Right lobe of liver (tissue), 6 donors: Measurements from ENCODE around the gene STOX2. TPM values are rescaled to one million over a fixed set of nuclear protein-coding genes. Genes with fewer than 3 reads are reported as not detected.

Experiments used
- ATAC-seq, 4 donors: fragments of 200-7000 bp; cut with Tn5 transposase; one replicate each; pipeline ENCODE4 v1.9.1; 2020; ENCODE audit warnings: mild to moderate bottlenecking in 4 of 4, moderate library complexity in 4 of 4
- DNase-seq, 3 donors: peaks; one replicate each; pipeline ENCODE4 v3.0.0-alpha.2; 2020
- H3K27ac ChIP-seq, 3 donors: fragments of 200-600 bp; one replicate each; pipeline ENCODE4 v1.8.0; 2022
- H3K27me3 ChIP-seq, 2 donors: fragments of 200-600 bp; one replicate each; pipeline ENCODE4 v1.8.0; 2022
- H3K36me3 ChIP-seq, 4 donors: fragments of 200-600 bp; sonication (generic) in 1 of 4; one replicate each; pipeline versions ENCODE4 v1.5.1 to v1.8.0; 2017 to 2022; ENCODE audit warnings: control low read depth in 1 of 4
- H3K4me1 ChIP-seq, 4 donors: fragments of 200-600 bp; sonication (generic) in 1 of 4; one replicate each; pipeline versions ENCODE4 v1.5.1 to v1.8.0; 2017 to 2022; ENCODE audit warnings: control low read depth in 1 of 4
- H3K4me3 ChIP-seq, 3 donors: fragments of 200-600 bp; one replicate each; pipeline ENCODE4 v1.8.0; 2022
- H3K9me3 ChIP-seq, 4 donors: fragments of 200-600 bp; sonication (generic) in 1 of 4; one replicate each; pipeline versions ENCODE4 v1.5.1 to v1.8.0; 2017 to 2022; ENCODE audit warnings: control low read depth in 1 of 4
- CTCF ChIP-seq, 4 donors: fragments of 200-600 bp in 3 of 4; fragments of 450-650 bp in 1 of 4; IDR thresholded peaks; one replicate each; pipeline versions ENCODE4 v1.5.1 to v1.8.0; 2016 to 2022; ENCODE audit warnings: antibody characterized with exemption in 4 of 4, mild to moderate bottlenecking in 2 of 4
- POLR2A ChIP-seq: fragments of 450-650 bp; IDR thresholded peaks from one replicate; pipeline ENCODE4 v1.6.1; 2017; ENCODE audit warnings: antibody characterized with exemption, mild to moderate bottlenecking
- WGBS: methylation state at CpG from one replicate; pipeline ENCODE4 v1.1.6; 2018; ENCODE audit warnings: low coverage, low lambda C conversion rate; ENCODE audit not compliant: insufficient coverage; ENCODE audit errors: missing lambda C conversion rate; 5-methylcytosine and 5-hydroxymethylcytosine counted together
- intact Hi-C, 2 donors: fragments of 100-400 bp; cut with DNase I; formaldehyde crosslinking; loops; one replicate each; pipeline versions ENCODE4 v1.11.2 to v1.14.1; 2022
- total RNA-seq, 6 experiments: library from RNA; depleted of rRNA in 2 of 6; stranded (reverse); fragments of >200 nt in 2 of 6; fragmentation: NEBNext Ultra II Directional in 3 of 6; extraction: Animal tissue kit (Norgen Biotek cat#: 25700) in 3 of 6; gene quantifications; one replicate each; pipeline versions ENCODE4 v1.1.0 to v1.2.4, GENCODE V29; 2016 to 2023
- donor health status: DM: no; HTN: yes; CAD: no.
- donor health status: DM: no; HTN: no; CAD: no.
- donor health status: DM: no; HTN: no; CAD: no.
- donor health status: DM: no; HTN: yes; CAD: no.
- donor health status: DM: no; HTN: yes; CAD: no.

STOX2 gene
- total RNA-seq, 6 experiments from 2014 or later = 1.9 to 5.1 (median 3.2) TPM

GRCh38 chr4:184019076-184019475, 114.0 kb downstream of the STOX2 start:
- no peak for DNase-seq

DNA sequence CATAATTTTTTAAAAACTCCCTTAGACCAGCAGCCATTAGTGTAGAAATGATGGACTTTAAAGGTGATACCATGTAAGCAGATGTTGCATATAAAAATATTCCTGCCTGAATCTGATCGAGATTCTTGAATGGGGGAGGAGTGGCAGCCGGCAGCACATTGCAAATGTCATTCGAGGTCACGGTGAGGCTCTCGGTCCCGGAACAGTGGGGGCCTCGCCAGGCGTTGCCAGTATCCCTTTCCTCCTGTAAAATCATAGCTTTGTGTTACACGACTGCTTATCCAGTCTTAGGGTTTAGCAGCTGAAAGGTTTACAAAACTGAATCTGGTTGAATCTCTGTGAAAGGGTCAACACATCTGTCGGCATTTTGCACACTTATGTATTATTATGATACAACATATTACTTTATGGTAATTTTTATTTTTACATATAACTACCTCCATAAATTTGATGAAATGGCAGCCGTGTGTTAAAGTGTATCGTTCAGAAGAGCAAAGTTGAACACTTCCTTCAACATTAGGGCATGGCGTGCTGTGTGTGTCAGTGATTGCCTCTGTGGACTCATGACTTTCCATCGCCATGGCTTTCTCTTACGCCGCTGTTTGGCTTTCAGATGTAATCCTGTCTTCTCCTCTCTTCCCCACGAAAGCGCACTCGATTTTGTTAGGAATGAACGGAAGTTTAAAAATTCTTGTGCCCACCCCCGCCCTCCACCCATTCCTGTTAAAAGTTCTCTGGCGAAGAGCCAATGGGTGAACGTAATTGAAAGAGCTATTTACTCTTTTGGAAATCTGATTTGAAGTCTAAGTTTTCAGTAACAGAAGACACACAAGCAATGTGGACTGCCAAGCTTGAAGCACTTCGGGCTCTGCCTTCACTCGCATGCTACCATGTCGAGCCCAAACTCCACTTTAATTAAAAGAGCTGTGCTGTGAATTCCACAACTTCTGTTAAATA, 114.8 kb downstream of the STOX2 start:
- no peaks in the 10 kb centered on the region for H3K27me3 ChIP-seq
- WGBS = 88% methylated on average over 19 of the region's 26 CpGs
- no peaks in the 10 kb centered on the region for H3K4me1 ChIP-seq
- H3K9me3 ChIP-seq = no peaks in the 10 kb centered on the region
- intact Hi-C loops = no loop called here
- no peak for DNase-seq
- no peaks in the 10 kb centered on the region for H3K36me3 ChIP-seq
- no peak for ATAC-seq
- no peak overlapping the region for H3K27ac ChIP-seq
- no peak for TF ChIP-seq CTCF (IDR thresholded peaks at IDR 0.05)
- TF ChIP-seq POLR2A = no peak
- H3K4me3 ChIP-seq = no peak overlapping the region

More at GRCh38 chr4:184019076-184019475, 114.0 kb downstream of the STOX2 start:
- WGBS = 80% methylated on average over 1 of the region's 1 CpG
- Histone ChIP-seq H3K27ac (no peak overlapping the region), H3K27me3 (no peaks in the 10 kb centered on the region), H3K4me1 (no peaks in the 10 kb centered on the region), H3K9me3 (no peaks in the 10 kb centered on the region), H3K36me3 (no peaks in the 10 kb centered on the region), H3K4me3 (no peak overlapping the region)
- no peak for ATAC-seq
- no peak for TF ChIP-seq CTCF (IDR thresholded peaks at IDR 0.05)
- no peak for TF ChIP-seq POLR2A
- intact Hi-C loops = no loop called here

DNA sequence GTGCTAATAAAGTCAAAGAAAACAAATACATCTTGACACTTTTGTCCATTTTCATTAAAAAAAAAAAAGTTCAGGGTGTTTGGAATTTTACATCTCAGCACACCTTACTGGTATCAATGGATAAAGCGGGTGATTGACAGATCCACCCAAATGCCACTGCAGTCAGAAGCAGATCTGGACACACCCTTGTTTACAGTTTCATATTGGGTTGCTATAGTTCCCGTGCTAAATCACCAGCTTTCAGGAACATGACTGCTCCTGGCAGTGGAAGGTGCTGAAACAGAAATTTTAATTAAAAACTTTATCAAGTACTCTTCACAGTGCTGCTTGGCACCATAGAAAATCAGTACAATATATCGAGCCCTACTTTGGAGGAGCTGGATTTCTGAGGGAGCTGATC, 116.3 kb downstream of the STOX2 start:
- intact Hi-C loops = no loop called here

DNA sequence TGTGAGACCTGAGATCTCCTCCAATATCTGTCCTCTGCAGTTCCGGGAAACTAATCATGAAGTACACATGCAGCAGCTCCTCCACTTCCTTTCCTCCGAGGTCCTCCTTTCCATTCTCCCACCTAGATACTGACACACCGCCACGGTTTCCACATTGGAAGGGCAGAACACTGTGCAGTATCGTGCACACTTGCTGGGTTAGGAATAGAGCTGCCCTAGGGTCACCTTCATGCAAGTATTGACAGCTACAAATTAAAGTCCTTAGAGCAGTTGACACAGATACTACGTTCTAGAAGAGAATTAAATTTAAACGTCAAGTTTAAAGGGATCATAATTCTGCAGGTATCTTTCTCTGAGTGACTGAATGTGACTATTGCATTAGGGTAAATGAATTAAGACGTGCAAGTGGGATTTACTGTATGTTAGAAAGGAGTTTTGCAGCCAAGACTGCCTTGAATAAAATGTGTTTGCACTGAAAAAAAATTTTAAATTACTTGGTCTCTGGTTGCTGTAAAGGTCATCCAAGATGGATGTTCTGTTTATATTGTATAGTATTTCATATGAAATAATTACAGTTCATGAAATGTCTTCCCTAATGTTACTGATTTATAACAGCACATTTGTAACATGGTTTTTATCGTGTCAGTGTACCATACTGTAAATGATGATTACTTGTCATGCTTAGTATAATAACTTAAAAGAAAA, 117.7 kb downstream of the STOX2 start:
- WGBS = 67% methylated on average over 8 of the region's 9 CpGs
- H3K9me3 ChIP-seq = no peaks in the 10 kb centered on the region
- no peak overlapping the region for H3K27ac ChIP-seq
- DNase-seq (no peak), ATAC-seq (no peak)
- H3K27me3 ChIP-seq = no peaks in the 10 kb centered on the region
- no peak overlapping the region for H3K4me3 ChIP-seq
- intact Hi-C loops = no loop called here
- H3K36me3 ChIP-seq = no peaks in the 10 kb centered on the region
- no peak for TF ChIP-seq CTCF (IDR thresholded peaks at IDR 0.05)
- TF ChIP-seq POLR2A = no peak
- no peaks in the 10 kb centered on the region for H3K4me1 ChIP-seq

More for the DNA sequence above, 116.3 kb downstream of the STOX2 start:
- no peaks in the 10 kb centered on the region for H3K27me3 ChIP-seq
- no peaks in the 10 kb centered on the region for H3K36me3 ChIP-seq
- H3K27ac ChIP-seq = no peak overlapping the region
- DNase-seq (no peak), ATAC-seq (no peak)
- WGBS = 84% methylated on average over 3 of the region's 3 CpGs
- H3K9me3 ChIP-seq = no peaks in the 10 kb centered on the region
- no peaks in the 10 kb centered on the region for H3K4me1 ChIP-seq
- no peak overlapping the region for H3K4me3 ChIP-seq
- TF ChIP-seq POLR2A (no peak), CTCF (IDR thresholded peaks at IDR 0.05) (no peak)
